Activated T-helper 1 cell treated with anti-CD3 and anti-CD28 coated beads, Interleukin-2, amount 50 U/mL, for 16 hours (primary cell): ENCODE measurements around the gene MTFR1L.

Experiments used
- DNase-seq, 2 donors: peaks; one replicate each; pipeline ENCODE4 v3.0.0-alpha.2; 2020; ENCODE audit warnings: low read depth in 1 of 2, low spot score in 1 of 2

The MTFR1L gene

DNA sequence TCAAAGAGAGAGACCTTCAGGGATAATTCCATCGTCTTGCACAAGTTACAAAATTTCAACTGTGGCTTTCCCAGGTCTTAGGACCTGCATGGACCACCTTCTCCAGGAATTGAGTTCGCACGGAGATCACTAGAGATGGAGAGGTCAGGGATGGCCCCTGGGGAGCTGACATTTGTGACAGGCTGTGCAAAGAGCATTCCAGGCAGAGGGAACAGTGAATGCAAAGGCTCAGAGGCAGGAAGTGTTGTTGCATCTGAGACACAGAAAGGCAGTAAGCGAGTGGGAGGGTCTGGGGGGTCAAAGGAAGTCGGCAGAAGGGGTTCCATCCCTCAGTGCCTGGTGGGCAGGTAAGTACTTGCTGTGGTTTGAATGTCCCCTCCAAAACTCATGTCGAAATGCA lies 29.3 kb upstream of the MTFR1L start:
- DNase-seq = no peak

GRCh38 chr1:25792115-25792514 lies 27.6 kb upstream of the MTFR1L start:
- DNase-seq = no peak

DNA sequence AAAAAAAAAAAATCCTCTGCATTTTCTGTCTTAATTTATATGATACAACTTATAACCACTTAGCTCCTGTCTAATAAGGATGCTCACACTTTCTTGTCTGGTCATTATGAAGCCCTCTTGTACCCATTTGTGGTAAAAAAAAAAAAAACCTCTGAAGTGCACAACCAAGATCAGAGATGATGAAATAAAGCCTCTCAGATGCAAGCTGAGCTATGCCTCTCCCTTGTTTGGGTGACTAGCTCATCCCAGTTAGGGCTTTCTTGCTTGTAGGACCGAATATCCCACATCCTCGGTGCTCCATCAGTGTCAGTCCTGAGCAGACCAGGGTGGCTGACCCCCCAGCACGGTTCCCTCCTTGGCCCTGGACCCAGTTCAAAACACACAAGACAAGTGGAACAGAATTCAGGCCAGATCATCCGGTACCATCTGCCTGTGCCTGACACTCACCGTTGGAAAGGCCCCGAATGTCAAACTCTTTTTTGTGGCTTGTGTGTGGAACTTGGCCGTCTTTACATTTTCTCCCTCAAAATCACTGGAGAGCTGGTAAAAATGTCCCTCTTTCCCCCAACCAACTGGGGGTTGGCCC lies 26.1 kb upstream of the MTFR1L start:
- no peak for DNase-seq

DNA sequence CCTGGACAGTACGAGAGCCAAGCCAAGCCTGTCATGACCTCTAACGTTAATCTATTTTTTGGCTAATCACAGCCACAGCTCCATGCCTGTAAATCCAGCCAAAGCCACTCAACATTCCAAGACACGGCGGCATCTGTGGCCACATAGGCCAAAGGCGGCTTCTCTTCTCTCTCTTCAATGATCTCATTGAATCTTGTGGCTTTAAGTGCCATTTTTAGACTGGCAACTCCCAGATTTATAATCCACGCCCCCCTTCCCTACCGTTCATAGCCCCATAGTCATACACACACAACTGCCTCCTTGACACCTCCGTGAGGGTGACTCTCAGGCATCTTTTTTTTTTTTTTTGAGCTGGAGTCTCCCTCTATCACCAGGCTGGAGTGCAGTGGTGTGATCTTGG lies 25.4 kb upstream of the MTFR1L start:
- no peak for DNase-seq

- DNase-seq = no peak
These were observed 24.5 kb upstream of the MTFR1L start for GRCh38 chr1:25795211-25795610.

GRCh38 chr1:25795946-25796810 lies 23.6 kb upstream of the MTFR1L start:
- no peak for DNase-seq

GRCh38 chr1:25796811-25797458 lies 22.8 kb upstream of the MTFR1L start:
- peak; percentile 68 to 75 for DNase-seq

DNA sequence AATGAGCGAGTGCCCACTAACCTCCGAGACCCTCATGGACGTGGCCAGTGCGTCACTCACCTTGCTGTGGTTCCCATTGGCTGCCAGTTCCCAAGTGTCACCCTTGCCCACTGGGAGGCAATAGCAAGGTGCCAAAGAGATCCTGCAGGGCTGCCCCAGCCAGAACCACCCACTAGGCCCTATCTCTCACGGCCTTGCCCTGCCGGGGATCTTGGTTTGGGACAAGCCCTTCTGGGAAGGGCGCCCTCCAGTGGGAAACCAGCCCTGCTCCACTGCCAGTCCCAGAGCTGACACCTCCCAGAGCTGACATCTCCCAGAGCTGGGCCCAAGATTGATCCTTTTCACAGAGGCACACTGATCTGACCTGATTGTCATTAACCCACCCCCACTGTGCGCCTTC lies 21.8 kb upstream of the MTFR1L start:
- no peak for DNase-seq

DNA sequence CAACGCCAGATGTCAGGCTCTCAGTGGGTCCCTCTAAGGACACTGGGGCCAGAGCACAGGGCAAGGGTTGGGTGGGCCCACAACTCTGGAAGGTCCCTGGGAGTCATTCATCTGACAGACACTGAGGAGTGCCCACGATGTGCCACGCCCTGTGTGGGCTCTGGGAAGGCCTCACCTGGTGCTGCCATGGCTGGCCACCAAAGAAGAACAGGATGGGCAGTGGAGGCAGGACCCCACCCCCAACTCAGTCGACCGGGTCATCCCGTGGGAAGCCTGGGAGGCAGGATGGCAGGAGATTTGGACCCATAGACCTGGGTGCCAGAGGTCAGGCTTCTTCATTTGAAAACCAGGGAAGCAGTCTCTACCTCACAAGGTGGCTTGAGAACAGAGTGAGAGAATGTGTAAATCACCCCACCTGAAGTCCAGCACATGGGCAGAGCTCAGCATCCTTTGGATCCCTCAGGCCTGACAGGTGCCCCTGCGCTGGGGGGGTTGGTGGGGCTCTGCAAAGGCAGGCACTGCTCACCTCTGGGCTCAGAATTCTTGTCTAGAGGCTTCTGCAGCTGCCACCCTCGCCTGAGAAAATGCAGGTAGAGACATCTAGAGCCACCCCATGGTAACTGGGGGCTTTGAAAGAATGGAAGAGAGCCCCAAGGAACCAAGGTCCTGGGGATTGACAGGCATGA lies 20.9 kb upstream of the MTFR1L start:
- DNase-seq = no peak

DNA sequence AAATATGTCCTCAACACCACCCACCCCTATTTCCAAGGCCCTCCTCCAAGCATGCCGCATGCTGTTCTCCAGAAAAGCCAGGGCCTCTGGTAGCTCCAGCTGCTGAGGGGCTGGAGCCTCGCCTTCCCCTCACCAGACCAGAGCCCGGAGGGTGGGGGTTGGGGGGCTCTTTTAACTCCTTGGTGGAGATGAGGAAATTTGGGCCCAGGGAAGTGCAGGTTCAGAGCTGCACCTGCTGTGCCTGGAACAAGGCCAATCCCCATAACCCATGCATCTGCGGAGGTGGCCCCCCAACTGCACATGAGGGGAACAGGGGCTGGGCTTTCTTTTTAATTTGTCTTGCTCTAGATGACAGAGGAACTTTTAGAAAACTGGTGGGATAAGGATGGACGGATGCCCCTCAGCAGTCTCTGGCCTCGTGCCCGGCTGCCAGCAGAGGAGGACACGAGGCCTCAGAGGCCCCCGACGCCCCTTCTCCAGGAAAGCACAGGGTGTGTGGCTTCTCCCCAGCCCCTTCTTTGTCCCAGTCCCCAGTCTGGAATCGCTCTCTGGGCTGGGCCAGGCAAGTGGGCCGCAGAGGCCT lies 20.3 kb upstream of the MTFR1L start:
- no peak for DNase-seq

DNA sequence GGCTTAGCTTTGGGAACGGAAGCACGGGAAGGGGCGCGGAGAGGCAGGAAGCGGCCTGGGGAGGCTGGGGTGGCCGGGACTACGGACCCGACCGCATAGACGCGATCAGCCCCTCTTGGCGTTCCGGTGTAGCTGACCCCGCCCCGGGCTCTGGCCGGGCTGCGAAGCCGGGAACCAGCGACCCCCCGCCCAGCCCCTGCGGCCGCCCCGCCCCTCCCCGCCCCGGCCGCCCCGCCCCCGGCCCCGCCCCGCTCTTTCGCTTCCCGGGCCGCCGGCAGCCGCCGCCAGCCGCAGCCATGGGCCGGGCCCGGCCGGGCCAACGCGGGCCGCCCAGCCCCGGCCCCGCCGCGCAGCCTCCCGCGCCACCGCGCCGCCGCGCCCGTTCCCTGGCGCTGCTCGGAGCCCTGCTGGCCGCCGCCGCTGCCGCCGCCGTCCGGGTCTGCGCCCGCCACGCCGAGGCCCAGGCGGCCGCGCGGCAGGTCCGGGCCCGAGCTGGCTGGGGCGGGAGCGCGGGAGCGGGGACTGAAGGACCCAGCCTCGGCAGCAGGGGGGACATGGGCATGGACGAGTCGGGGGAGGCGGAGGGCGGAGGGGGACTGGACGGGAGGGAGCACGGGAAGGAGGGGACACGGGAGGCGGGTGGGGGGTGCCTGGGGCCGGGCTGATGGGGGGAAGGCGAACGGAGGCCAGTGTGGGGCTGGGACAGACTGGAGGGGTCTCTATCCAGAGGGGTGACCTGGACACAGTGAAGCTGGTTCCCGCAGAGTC lies 19.6 kb upstream of the MTFR1L start, which contains the start of gene SELENON:
TSS of gene SELENON (plus strand) at position 259 of the 768 bp plus-strand sequence. CDS start at position 297, 38 bp downstream.
- DNase-seq = peak in 1 of 2 donors; percentile 35

DNA sequence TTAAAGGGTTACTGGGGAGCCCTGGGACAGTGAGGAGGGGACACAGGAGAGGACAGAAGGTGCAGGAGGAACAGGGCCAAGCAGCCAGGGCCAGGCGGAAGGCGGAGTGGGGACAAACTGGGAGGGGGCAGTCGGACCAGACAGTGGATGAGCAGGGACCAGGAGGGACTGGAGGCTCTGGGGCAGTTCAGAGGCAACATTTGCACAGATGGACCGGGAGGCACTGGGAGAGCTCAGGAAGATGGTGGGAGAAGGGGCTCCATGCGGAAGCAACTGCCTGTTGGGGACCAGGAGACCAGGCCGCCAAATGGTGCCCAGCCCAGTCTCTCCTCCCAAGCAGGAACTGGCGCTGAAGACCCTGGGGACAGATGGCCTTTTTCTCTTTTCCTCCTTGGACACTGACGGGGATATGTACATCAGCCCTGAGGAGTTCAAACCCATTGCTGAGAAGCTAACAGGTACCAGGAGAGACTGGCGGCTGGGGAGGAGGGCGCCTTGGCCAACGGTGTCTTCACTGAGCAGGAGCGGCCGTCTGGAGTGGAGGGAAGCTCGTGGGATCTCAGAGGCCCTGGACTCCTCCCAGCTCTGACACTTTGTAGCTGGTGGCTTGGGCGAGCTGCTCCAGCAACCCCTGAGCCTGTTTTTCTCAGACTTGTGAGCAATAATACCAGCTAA lies 18.9 kb upstream of the MTFR1L start:
- no peak for DNase-seq

GRCh38 chr1:25802915-25803314 lies 16.8 kb upstream of the MTFR1L start:
- DNase-seq = no peak

- DNase-seq = no peak
These were observed 16.4 kb upstream of the MTFR1L start for GRCh38 chr1:25803368-25803767.

DNA sequence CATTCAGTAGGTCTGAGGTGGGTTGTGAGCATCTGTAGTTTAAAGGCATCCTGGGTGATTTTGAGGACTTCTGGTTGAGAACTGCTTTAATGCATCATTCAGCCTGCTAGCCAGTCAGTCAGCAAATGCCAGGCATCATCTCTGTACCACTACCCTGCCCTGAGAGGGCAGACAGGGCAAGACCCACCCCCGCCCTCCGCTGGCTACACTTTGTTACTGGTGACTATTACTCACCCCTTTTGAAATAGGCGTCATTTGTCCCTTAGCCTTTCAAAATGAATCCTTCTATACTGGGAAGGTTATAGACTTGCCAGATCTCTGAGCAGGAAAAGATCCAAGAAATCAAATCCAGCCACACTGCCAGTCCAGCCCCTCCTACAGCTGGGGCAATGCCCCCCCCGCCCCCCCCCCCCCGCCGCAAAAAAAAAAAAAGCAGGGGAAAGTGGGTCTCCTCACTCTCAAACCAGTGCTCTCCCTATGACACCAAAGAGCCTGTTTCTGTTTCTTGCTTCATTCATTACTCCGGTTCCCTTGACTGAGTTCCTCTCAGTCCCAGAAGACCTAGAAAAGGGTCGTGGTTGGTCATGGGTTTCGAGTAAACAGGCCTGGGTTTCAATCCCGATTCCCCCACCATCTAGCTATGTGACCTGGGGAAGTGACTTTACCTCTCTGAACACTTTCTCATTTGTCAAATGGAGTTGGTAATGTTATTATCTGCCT lies 15.3 kb upstream of the MTFR1L start:
- no peak for DNase-seq

GRCh38 chr1:25804964-25805862 lies 14.5 kb upstream of the MTFR1L start:
- no peak for DNase-seq

DNA sequence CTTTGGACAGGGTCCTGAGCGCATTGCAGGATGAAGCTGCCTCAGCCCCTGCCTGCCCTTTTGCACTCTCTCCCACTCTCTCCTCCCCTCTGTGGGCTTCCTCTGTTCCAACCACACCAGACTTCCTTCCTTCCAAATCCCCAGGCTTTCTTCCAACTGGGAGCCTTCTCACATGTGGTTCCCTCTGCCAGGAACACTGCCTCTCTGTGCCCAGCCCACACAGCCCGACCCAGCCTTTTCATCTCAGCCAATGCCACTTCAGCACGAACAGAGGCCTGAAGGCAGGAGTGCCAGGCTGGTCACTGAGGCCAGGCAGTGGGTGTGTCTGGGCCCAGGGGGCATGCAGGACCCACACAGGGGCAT lies 13.9 kb upstream of the MTFR1L start:
- no peak for DNase-seq

GRCh38 chr1:25806418-25806817 lies 13.3 kb upstream of the MTFR1L start:
- DNase-seq = no peak
